Measurements from ENCODE around the gene ANKRD18A.

GRCh38 chr9:38643815-38644173, 23.4 kb upstream of the ANKRD18A start:
- TF ChIP-seq GATA2 (IDR thresholded peaks at IDR 0.05; ENCODE audit: low read depth, low read length): no peak
- no peak for TF ChIP-seq GATA3 (IDR thresholded peaks at IDR 0.05; ENCODE audit: low read depth, low read length)
